AG09319 (cell line): ENCODE results near the gene ANO3.
A peak's percentile ranks its signal among the peaks of the same experiment; 100 is the strongest.

ENCODE experiments used
- DNase-seq: peaks from one replicate; pipeline ENCODE4 v3.0.0-alpha.2; 2010; ENCODE audit warnings: low read depth; ENCODE audit errors: extremely low read depth
- CTCF ChIP-seq: IDR thresholded peaks from 2 replicates; pipeline ENCODE4 v1.5.1; 2011; ENCODE audit warnings: low read depth, mild to moderate bottlenecking, inconsistent platforms, low read length, moderate library complexity

The ANO3 gene

GRCh38 chr11:26418386-26418912 lies 86.5 kb downstream of the ANO3 start:
- no peak for DNase-seq
- no peak for TF ChIP-seq CTCF

GRCh38 chr11:26420331-26420730 lies 88.4 kb downstream of the ANO3 start:
- TF ChIP-seq CTCF, result no peak
- no peak for DNase-seq

- no peak for DNase-seq
- no peak for TF ChIP-seq CTCF
Observed at GRCh38 chr11:26424255-26424654, 92.3 kb downstream of the ANO3 start.

GRCh38 chr11:26439854-26440253 lies 107.9 kb downstream of the ANO3 start:
- no peak for DNase-seq
- no peak for TF ChIP-seq CTCF

- peak; percentile 59 for DNase-seq
- TF ChIP-seq CTCF, result no peak
Observed at GRCh38 chr11:26442131-26442530, 110.2 kb downstream of the ANO3 start.

- no peak for TF ChIP-seq CTCF
- no peak for DNase-seq
Observed at GRCh38 chr11:26443617-26444016, 111.7 kb downstream of the ANO3 start.

GRCh38 chr11:26457636-26458035 lies 125.7 kb downstream of the ANO3 start:
- TF ChIP-seq CTCF, result no peak
- no peak for DNase-seq
